ENCODE measurements around the gene UNK. TPM values are rescaled to one million over a fixed set of nuclear protein-coding genes. Genes with fewer than 3 reads are reported as not detected.

Gene UNK
- total and polyA plus RNA-seq, 9 of the 15 experiments (the other 6 are each of a cell fraction or from before 2014, with no cell fraction given) = 12.8 to 38.6 (median 24.8) TPM

GRCh38 chr17:75849724-75850123 lies 65.1 kb downstream of the UNK start (continued):
- TF ChIP-seq ZBTB2 (IDR thresholded peaks at IDR 0.05) = peak; percentile 73
- TF ChIP-seq DPF2 (IDR thresholded peaks at IDR 0.05) = 0 out of 2 replicates have a peak, but pooled peaks have one; percentile 51
- peak; percentile 55 to 70 for TF ChIP-seq MNT (conservative IDR thresholded peaks at IDR 0.05)
- TF ChIP-seq ZNF592 (IDR thresholded peaks at IDR 0.05) = peak; percentile 86
- TF ChIP-seq ZNF707 (CRISPR knock-in tag; conservative IDR thresholded peaks at IDR 0.05) = no peak
- TF ChIP-seq ZNF316 (IDR thresholded peaks at IDR 0.05) = 0 out of 2 replicates have a peak, but pooled peaks have one; percentile 19
- TF ChIP-seq CXXC5 (CRISPR knock-in tag; IDR thresholded peaks at IDR 0.05) = peak; percentile 64
- 0 out of 2 replicates have a peak, but pooled peaks have one; percentile 32 for TF ChIP-seq POLR2G (IDR thresholded peaks at IDR 0.05; ENCODE audit: low read depth, low read length)
- no peak for TF ChIP-seq MTA3 (IDR thresholded peaks at IDR 0.05; ENCODE audit: borderline replicate concordance)
- no peak for TF ChIP-seq GTF2E2 (tag; IDR thresholded peaks at IDR 0.05)
- TF ChIP-seq C11orf30 (IDR thresholded peaks at IDR 0.05; ENCODE audit: low read depth) = peak; percentile 57
- TF ChIP-seq MYC (IDR thresholded peaks at IDR 0.05; ENCODE audit: low read depth, low read length) = peak; percentile 66; the same call in 1 of the 2 replicates
- no peak for TF ChIP-seq MYC (CRISPR knock-in tag; IDR thresholded peaks at IDR 0.05; ENCODE audit: borderline replicate concordance, low read depth)
- TF ChIP-seq SMARCA4 (IDR thresholded peaks at IDR 0.05) = peak; percentile 35; the same call in 1 of the 2 replicates
